ENCODE measurements around the gene ECHDC3. TPM values are rescaled to one million over a fixed set of nuclear protein-coding genes. Genes with fewer than 3 reads are reported as not detected.
A peak's percentile ranks its signal among the peaks of the same experiment; 100 is the strongest.

The ECHDC3 gene
- total and polyA plus RNA-seq, 2 of the 13 experiments (the other 11 are each of a cell fraction or from before 2014, with no cell fraction given) = not detected

- TF ChIP-seq SP140L (CRISPR knock-in tag; IDR thresholded peaks at IDR 0.05; ENCODE audit: borderline replicate concordance) = no peak
- TF ChIP-seq, protein P1, sequence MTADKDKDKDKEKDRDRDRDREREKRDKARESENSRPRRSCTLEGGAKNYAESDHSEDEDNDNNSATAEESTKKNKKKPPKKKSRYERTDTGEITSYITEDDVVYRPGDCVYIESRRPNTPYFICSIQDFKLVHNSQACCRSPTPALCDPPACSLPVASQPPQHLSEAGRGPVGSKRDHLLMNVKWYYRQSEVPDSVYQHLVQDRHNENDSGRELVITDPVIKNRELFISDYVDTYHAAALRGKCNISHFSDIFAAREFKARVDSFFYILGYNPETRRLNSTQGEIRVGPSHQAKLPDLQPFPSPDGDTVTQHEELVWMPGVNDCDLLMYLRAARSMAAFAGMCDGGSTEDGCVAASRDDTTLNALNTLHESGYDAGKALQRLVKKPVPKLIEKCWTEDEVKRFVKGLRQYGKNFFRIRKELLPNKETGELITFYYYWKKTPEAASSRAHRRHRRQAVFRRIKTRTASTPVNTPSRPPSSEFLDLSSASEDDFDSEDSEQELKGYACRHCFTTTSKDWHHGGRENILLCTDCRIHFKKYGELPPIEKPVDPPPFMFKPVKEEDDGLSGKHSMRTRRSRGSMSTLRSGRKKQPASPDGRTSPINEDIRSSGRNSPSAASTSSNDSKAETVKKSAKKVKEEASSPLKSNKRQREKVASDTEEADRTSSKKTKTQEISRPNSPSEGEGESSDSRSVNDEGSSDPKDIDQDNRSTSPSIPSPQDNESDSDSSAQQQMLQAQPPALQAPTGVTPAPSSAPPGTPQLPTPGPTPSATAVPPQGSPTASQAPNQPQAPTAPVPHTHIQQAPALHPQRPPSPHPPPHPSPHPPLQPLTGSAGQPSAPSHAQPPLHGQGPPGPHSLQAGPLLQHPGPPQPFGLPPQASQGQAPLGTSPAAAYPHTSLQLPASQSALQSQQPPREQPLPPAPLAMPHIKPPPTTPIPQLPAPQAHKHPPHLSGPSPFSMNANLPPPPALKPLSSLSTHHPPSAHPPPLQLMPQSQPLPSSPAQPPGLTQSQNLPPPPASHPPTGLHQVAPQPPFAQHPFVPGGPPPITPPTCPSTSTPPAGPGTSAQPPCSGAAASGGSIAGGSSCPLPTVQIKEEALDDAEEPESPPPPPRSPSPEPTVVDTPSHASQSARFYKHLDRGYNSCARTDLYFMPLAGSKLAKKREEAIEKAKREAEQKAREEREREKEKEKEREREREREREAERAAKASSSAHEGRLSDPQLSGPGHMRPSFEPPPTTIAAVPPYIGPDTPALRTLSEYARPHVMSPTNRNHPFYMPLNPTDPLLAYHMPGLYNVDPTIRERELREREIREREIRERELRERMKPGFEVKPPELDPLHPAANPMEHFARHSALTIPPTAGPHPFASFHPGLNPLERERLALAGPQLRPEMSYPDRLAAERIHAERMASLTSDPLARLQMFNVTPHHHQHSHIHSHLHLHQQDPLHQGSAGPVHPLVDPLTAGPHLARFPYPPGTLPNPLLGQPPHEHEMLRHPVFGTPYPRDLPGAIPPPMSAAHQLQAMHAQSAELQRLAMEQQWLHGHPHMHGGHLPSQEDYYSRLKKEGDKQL (CRISPR knock-in tag; IDR thresholded peaks at IDR 0.05; ENCODE audit: low read depth) = peak; percentile 48; the same call in 1 of the 2 replicates
- TF ChIP-seq STAG1 (CRISPR knock-in tag; IDR thresholded peaks at IDR 0.05) = peak; percentile 27; the same call in 1 of the 2 replicates
- TF ChIP-seq ZNF556 (CRISPR knock-in tag; IDR thresholded peaks at IDR 0.05; ENCODE audit: borderline replicate concordance) = no peak
- peak; percentile 58; the same call in 1 of the 2 replicates for TF ChIP-seq IKZF5 (CRISPR knock-in tag; IDR thresholded peaks at IDR 0.05)
- no peak for TF ChIP-seq ZNF713 (CRISPR knock-in tag; IDR thresholded peaks at IDR 0.05)
- TF ChIP-seq MATR3 (CRISPR knock-in tag; IDR thresholded peaks at IDR 0.05) = no peak
- no peak for TF ChIP-seq ZNF18 (CRISPR knock-in tag; IDR thresholded peaks at IDR 0.05; ENCODE audit: insufficient replicate concordance)
- TF ChIP-seq NR2F1 (CRISPR knock-in tag; IDR thresholded peaks at IDR 0.05) = peak; percentile 60 to 85
- TF ChIP-seq EZH2 (conservative IDR thresholded peaks at IDR 0.05; ENCODE audit: low read depth, low read length) = no peak
- TF ChIP-seq ZNF598 (CRISPR knock-in tag; IDR thresholded peaks at IDR 0.05; ENCODE audit: borderline replicate concordance) = no peak
- no peak for TF ChIP-seq SOX13 (IDR thresholded peaks at IDR 0.05)
- TF ChIP-seq SOX13 (CRISPR knock-in tag; conservative IDR thresholded peaks at IDR 0.05 in 1 of 2, IDR thresholded peaks at IDR 0.05 in 1 of 2) = peak in 1 of 2 experiments; percentile 94; a peak in 2 of 4 replicates
- TF ChIP-seq SYNCRIP (IDR thresholded peaks at IDR 0.05; ENCODE audit: insufficient read depth, low read depth, low read length) = no peak
- no peak for TF ChIP-seq SOX6 (IDR thresholded peaks at IDR 0.05)
- TF ChIP-seq SOX6 (CRISPR knock-in tag; IDR thresholded peaks at IDR 0.05) = peak; percentile 89
- TF ChIP-seq NAIF1 (CRISPR knock-in tag; IDR thresholded peaks at IDR 0.05; ENCODE audit: borderline replicate concordance) = no peak
- no peak for TF ChIP-seq ZNF775 (CRISPR knock-in tag; IDR thresholded peaks at IDR 0.05; ENCODE audit: borderline replicate concordance)
- TF ChIP-seq ZNF577 (CRISPR knock-in tag; IDR thresholded peaks at IDR 0.05; ENCODE audit: borderline replicate concordance, low read depth) = no peak
- no peak for TF ChIP-seq PLRG1 (conservative IDR thresholded peaks at IDR 0.05)
Measured at GRCh38 chr10:11698691-11699549, 43.3 kb upstream of the ECHDC3 start (continued).

Measured in HepG2 (cell line).